DMS53 (cell line): Measurements from ENCODE around the gene PPFIA4.
"Not testable (repeated sequence)": the region's sequence is repeated elsewhere in the genome, so short reads cannot be mapped to it uniquely, and the experiment has no call there.

Experiments used
- DNase-seq: peaks from one replicate; lab custom pipeline; 2025; lab: John Stamatoyannopoulos, UW

The PPFIA4 gene

GRCh38 chr1:203026031-203026665 lies at the start of gene PPFIA4:
PPFIA4 (plus strand) TSS chr1:203026491; CDS start chr1:203039009, 12,518 bp downstream.
- peak; percentile 98 for DNase-seq

GRCh38 chr1:202976633-202977032 lies 49.7 kb upstream of the PPFIA4 start:
- DNase-seq: no peak

- DNase-seq: no peak
These were observed 46.8 kb upstream of the PPFIA4 start for GRCh38 chr1:202979459-202979858.

- DNase-seq: no peak
These were observed 44.4 kb upstream of the PPFIA4 start for GRCh38 chr1:202981939-202982338.

- no peak for DNase-seq
These were observed 43.4 kb upstream of the PPFIA4 start for GRCh38 chr1:202982715-202983430.

- not testable (repeated sequence) for DNase-seq
These were observed 40.2 kb upstream of the PPFIA4 start for GRCh38 chr1:202986120-202986519.

- DNase-seq: no peak
These were observed 39.0 kb upstream of the PPFIA4 start for GRCh38 chr1:202987255-202987654.

GRCh38 chr1:202987922-202988583 lies 38.2 kb upstream of the PPFIA4 start:
- no peak for DNase-seq

- DNase-seq: no peak
These were observed 36.4 kb upstream of the PPFIA4 start for GRCh38 chr1:202989879-202990278.

- no peak for DNase-seq
These were observed 35.2 kb upstream of the PPFIA4 start for GRCh38 chr1:202991112-202991511.

- no peak for DNase-seq
These were observed 31.5 kb upstream of the PPFIA4 start for GRCh38 chr1:202994756-202995155.

- DNase-seq: peak; percentile 84
These were observed 27.2 kb upstream of the PPFIA4 start for GRCh38 chr1:202998836-202999750.

GRCh38 chr1:203000217-203000944 lies 25.9 kb upstream of the PPFIA4 start:
- DNase-seq: no peak

- no peak for DNase-seq
These were observed 24.3 kb upstream of the PPFIA4 start for GRCh38 chr1:203001986-203002385.

- no peak for DNase-seq
These were observed 23.3 kb upstream of the PPFIA4 start for GRCh38 chr1:203002951-203003350.

- not testable (repeated sequence) for DNase-seq
These were observed 20.7 kb upstream of the PPFIA4 start for GRCh38 chr1:203005395-203006142.

- peak; percentile 100 for DNase-seq
These were observed 19.1 kb upstream of the PPFIA4 start, which contains the start of gene TMEM183A for GRCh38 chr1:203006948-203007871. TMEM183A (plus strand) TSS chr1:203007374; CDS start chr1:203007466, 92 bp downstream.

- no peak for DNase-seq
These were observed 17.1 kb upstream of the PPFIA4 start for GRCh38 chr1:203009185-203009584.

- DNase-seq: no peak
These were observed 14.7 kb upstream of the PPFIA4 start for GRCh38 chr1:203011582-203011981.
